Effector CD8-positive, alpha-beta T cell (primary cell): ENCODE results near the gene MSRB3.
"Not testable (repeated sequence)": the region's sequence is repeated elsewhere in the genome, so short reads cannot be mapped to it uniquely, and the experiment has no call there.

Experiments used
- DNase-seq: peaks from one replicate; lab custom pipeline; 2025; lab: John Stamatoyannopoulos, UW
- total RNA-seq, 4 experiments: gene quantifications; one replicate each; lab custom pipeline; 2026; lab: John Stamatoyannopoulos, UW

MSRB3 gene
- 0 to 0.18 (median 0.09) reads per million in 4 experiments for total RNA-seq

- no peak for DNase-seq
Measured at GRCh38 chr12:65278576-65279368, at the start of gene MSRB3. MSRB3 (plus strand) TSS chr12:65278683; CDS start chr12:65308580, 29,897 bp downstream.

- no peak for DNase-seq
Measured at GRCh38 chr12:65229441-65229840, 49.0 kb upstream of the MSRB3 start.

- DNase-seq, result no peak
Measured at GRCh38 chr12:65232476-65233077, 45.9 kb upstream of the MSRB3 start.

- DNase-seq, result no peak
Measured at GRCh38 chr12:65237153-65237552, 41.3 kb upstream of the MSRB3 start.

GRCh38 chr12:65238609-65239008, 39.9 kb upstream of the MSRB3 start:
- no peak for DNase-seq

GRCh38 chr12:65248656-65249633, 29.5 kb upstream of the MSRB3 start:
- no peak for DNase-seq

- DNase-seq, result no peak
Measured at GRCh38 chr12:65252515-65252914, 26.0 kb upstream of the MSRB3 start.

GRCh38 chr12:65257986-65258385, 20.5 kb upstream of the MSRB3 start:
- no peak for DNase-seq

GRCh38 chr12:65259501-65259900, 19.0 kb upstream of the MSRB3 start:
- DNase-seq, result no peak

- DNase-seq, result no peak
Measured at GRCh38 chr12:65263777-65264176, 14.7 kb upstream of the MSRB3 start.

- DNase-seq, result no peak
Measured at GRCh38 chr12:65266408-65266807, 12.1 kb upstream of the MSRB3 start.

- no peak for DNase-seq
Measured at GRCh38 chr12:65269603-65270002, 8.9 kb upstream of the MSRB3 start.

GRCh38 chr12:65274602-65275272, 3.7 kb upstream of the MSRB3 start:
- no peak for DNase-seq

GRCh38 chr12:65275627-65276026, 2.9 kb upstream of the MSRB3 start:
- DNase-seq, result no peak

- DNase-seq, result no peak
Measured at GRCh38 chr12:65276916-65277530, 1.5 kb upstream of the MSRB3 start.

- no peak for DNase-seq
Measured at GRCh38 chr12:65277994-65278575, 398 bp upstream of the MSRB3 start.

GRCh38 chr12:65279369-65280112, 1.1 kb downstream of the MSRB3 start:
- no peak for DNase-seq

GRCh38 chr12:65280306-65280705, 1.8 kb downstream of the MSRB3 start:
- no peak for DNase-seq

GRCh38 chr12:65282840-65283239, 4.4 kb downstream of the MSRB3 start:
- DNase-seq, result no peak

- DNase-seq, result not testable (repeated sequence)
Measured at GRCh38 chr12:65285532-65285931, 7.0 kb downstream of the MSRB3 start.
